A549 treated with RU486 at 1 μM for 4 hours (cell line): ENCODE measurements around the gene VARS2. TPM values are rescaled to one million over a fixed set of nuclear protein-coding genes. Genes with fewer than 3 reads are reported as not detected.

ENCODE experiments used
- total RNA-seq: library from RNA; stranded (reverse); fragments of 200-300 nt; extraction: Qiagen RNA extraction; gene quantifications from 5 replicates; pipeline ENCODE4 v1.2.3, GENCODE V29; 2022; ENCODE audit warnings: low read depth

The VARS2 gene
- 9.1 to 11.7 TPM (median 11.2 TPM) in 5 replicates for total RNA-seq

DNA sequence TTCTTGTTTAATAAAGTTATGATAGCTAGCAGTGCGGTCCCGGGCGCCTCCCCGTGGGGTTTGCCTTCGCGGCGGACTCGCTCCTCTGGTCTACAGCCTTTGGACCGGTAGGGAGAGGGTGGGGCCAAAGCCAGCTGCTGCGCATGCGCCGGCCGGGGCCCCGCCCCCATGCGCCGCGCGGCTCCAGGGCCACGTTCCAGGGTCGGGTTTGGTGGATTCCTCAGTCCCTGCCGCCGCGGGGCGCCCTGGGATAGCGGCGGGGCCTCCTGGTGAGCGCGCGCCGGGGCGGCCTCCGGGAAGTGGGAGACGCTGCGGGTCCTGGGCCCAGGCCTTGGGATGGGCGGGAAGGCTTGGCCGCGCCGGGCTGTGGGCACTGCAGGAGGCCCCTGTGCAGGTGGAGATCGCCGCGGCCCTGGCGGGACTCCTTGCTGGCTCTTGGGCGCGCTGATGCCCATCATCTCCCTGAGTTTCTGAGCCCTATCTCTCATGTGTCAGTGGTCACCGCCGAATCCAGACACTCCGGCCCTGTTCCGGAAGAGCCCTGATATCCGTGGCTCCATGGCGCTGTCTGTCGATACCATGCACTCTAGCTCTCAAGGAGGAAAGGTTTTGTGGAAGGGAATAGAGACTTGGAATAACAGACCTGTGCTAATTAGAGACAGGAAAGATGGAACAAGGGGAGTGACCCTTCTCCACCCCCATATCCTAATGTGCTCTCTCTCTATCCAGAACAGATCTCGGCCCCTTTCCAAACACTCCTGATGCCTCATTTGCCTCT, at the start of gene VARS2:
TSS of gene VARS2 (plus strand) at position 163 of the 778 bp plus-strand sequence. CDS start at position 762, 599 bp downstream.

DNA sequence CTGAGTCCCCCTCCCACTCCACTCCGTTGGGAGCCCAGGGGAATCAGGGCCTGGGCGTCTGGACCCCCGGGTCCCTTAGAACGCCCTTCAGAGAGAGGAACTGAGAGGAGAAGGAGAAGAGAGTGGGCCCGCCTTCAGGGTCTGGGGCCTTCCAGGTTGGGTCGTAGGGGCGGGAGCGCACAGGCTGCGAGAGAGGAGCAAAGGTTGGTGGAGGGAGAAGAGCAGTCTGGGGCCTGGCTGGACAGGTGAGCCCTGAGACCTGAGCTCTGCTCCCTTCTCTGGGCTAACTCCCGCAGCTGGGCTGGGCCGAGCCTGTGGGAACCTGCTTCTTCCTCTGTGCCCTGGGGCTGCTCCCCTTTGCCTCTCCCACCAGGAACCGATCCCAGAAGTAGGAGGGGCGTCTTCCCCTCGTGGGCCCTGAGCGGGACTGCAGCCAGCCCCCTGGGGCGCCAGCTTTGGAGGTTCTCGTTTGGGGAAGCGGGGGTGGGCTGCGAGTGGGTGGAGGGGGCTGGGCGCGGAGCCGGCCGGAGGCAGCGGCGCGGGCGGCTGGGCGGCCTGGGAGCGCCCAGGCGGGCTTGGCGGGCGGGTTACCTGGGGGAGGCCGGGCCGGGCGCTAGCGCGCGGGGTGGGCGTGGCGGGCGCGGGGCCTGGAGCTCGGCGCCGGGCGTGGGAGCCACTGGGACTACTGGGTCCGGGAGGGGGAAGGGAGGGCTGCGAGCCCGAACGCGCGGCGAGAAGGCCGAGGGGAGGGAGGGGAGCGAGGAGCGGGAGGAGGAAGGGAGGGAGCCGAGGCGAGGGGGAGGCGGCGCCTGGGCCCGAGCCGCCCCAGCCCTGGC, 30.1 kb upstream of the VARS2 start, which contains the start of gene DDR1:
TSS of gene DDR1 (plus strand) at position 835 of the 836 bp plus-strand sequence. CDS start 4,211 bp downstream, outside the sequence.

DNA sequence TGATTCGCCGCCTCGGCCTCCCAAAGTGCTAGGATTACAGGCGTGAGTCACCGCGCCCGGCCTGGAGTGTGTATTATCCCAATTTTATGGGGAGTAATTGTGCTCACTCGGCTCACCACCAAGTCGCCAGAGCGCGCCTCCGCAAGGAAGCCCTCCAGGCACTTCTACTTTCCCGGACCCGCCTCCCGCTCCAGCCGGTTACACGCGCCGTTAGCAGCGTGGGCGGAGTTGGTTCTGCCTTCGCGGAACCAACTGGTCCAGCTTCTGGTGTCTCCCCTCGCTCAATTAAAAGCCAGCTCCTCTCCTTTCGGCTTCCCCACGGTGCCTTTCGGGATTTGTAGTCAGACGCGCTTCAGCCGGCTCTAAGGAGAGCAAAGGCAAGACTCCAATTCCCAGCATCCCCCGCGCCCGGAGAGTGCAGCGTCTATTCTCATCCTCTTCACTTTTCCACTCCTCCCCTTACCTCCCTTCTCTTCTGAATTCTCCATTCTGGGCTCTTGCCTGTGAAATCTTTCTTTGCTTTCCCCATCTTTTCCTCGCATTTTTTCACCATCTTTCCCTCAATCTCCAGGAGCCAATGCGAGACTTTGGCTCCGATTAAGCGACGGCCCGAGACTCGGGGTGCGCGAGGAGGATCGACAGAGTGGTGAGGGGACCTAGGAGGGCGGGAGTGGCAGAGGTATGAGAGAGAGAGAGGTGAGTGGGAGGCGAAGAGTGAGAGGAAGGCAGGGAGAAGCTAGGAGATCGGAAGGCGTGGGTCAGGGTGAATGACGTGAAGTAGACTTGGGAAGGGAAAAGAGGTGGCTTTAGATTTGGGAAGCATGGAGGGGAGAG, 6.1 kb upstream of the VARS2 start, which contains the start of gene GTF2H4:
TSS of gene GTF2H4 (plus strand) at position 450 of the 834 bp plus-strand sequence.

DNA sequence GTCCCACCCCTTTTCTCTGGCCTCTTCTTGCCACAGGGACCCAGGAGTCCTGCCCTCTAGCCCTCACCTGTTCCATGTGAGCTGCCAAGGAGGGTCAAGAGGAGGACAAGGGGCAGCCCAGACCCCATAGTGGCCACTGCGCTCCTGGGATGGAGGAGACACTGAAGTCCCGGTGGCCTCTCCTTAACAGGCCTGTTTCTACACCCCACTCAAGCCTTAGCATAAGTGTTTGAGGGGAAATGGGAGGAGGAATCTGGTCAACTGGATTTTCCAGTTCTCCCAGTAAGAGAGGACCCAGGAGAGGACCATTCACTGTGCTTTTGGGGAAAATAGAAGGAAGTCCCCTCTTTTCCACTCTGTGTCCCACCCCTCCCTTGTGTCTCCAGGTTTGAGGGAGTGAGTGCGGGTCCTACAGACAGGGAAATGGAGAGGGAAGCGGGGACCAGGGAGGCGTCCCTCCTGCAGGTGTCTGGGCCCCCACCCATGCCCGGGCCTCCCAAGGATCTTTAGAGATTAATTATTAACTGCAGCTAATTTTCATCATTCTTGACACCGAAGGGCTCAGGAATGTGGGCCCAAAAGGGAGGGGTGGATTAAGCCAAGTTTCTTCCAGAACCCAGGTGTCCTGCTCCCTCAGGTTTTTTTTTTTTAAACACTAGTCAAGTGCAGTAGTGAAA, 18.1 kb downstream of the VARS2 start, which contains the start of gene SFTA2:
TSS of gene SFTA2 (minus strand) at position 202 of the 677 bp plus-strand sequence. CDS start at position 128, 74 bp downstream.

DNA sequence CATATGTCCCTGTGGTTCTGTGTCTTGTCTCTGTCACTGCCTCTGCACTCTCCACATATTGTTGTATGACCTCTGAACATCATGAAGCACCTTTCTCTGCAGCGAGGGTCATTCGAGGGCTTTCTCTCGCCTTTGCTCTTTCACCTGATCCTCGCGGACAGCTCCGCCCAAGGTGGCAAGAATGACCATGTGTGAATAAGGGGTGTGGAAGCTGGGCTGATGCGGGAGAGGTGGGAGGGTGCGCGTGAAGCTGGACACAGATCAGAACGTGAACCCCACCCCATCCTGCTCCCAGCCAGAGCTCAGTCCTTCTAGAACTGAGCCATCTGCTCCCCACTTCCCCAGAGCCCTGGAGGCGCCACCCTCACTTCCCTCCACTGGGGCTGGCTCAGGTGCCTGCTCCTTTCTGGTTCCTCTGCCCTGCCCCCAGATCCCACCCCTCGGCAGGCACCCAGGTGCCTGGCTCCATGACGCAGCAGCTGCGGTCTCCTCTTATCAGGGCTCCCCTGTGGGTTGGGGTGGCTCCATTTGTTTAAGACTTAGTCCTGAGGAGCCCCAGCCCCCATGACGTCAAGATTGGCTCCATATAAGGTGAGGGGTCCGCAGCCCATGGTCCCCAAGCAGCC, 26.4 kb downstream of the VARS2 start, which contains the start of gene MUCL3:
TSS of gene MUCL3 (plus strand) at position 613 of the 626 bp plus-strand sequence. CDS start 27 bp downstream, outside the sequence.

Other genes starting within 250 kb of the VARS2 start
- 26.8 to 31.1 TPM (median 28.9 TPM) in 5 replicates for gene DHX16, start 241.2 kb upstream of the VARS2 start, total RNA-seq
- gene PPP1R18, start 227.6 kb upstream of the VARS2 start, total RNA-seq = 43.3 to 50.2 TPM (median 44.3 TPM) in 5 replicates
- gene NRM, start 223.3 kb upstream of the VARS2 start, total RNA-seq = 21.9 to 32.3 TPM (median 27.8 TPM) in 5 replicates
- gene MDC1, start 197.0 kb upstream of the VARS2 start, total RNA-seq = 14.2 to 22.0 TPM (median 16.7 TPM) in 5 replicates
- 783 to 980 TPM (median 907 TPM) in 5 replicates for gene TUBB, start 193.9 kb upstream of the VARS2 start, total RNA-seq
- 74.8 to 92.4 TPM (median 91.3 TPM) in 5 replicates for gene FLOT1, start 171.6 kb upstream of the VARS2 start, total RNA-seq
- 97.7 to 162 TPM (median 152 TPM) in 5 replicates for gene IER3, start 169.7 kb upstream of the VARS2 start, total RNA-seq
- 42.6 to 57.5 TPM (median 51.4 TPM) in 5 replicates for gene DDR1, start 29.7 kb upstream of the VARS2 start, total RNA-seq
- gene GTF2H4, start 6.0 kb upstream of the VARS2 start, total RNA-seq = 14.8 to 23.5 TPM (median 19.2 TPM) in 5 replicates
- gene SFTA2, start 17.9 kb downstream of the VARS2 start, total RNA-seq = not detected in 5 replicates
- 0.01 to 0.05 TPM (median 0.02 TPM) in 3 of 5 replicates, not detected in the others for gene MUCL3, start 26.7 kb downstream of the VARS2 start, total RNA-seq
- gene MUC21, start 69.5 kb downstream of the VARS2 start, total RNA-seq = not detected in 5 replicates
- gene MUC22, start 96.2 kb downstream of the VARS2 start, total RNA-seq = 0.01 to 0.03 TPM in 2 of 5 replicates, not detected in the others
- gene C6orf15, start 198.3 kb downstream of the VARS2 start, total RNA-seq = not detected in 5 replicates
- gene PSORS1C1, start 200.6 kb downstream of the VARS2 start, total RNA-seq = 3.0 to 4.4 TPM (median 4.1 TPM) in 5 replicates
- gene CDSN, start 206.2 kb downstream of the VARS2 start, total RNA-seq = not detected in 5 replicates
- not detected in 5 replicates for gene PSORS1C2, start 224.8 kb downstream of the VARS2 start, total RNA-seq
- 6.5 to 7.3 TPM (median 6.7 TPM) in 5 replicates for gene CCHCR1, start 243.6 kb downstream of the VARS2 start, total RNA-seq
- gene TCF19, start 244.4 kb downstream of the VARS2 start, total RNA-seq = 12.1 to 15.0 TPM (median 13.7 TPM) in 5 replicates